Esophagus squamous epithelium (tissue), 4 donors: Measurements from ENCODE around the gene BACH1.

Experiments used
- POLR2A ChIP-seq, 4 donors: fragments of 450-650 bp; IDR thresholded peaks; one replicate each; pipeline ENCODE4 v1.6.1; 2017; ENCODE audit warnings: antibody characterized with exemption in 4 of 4, mild to moderate bottlenecking in 4 of 4, moderate library complexity in 3 of 4
- TF ChIP-seq, protein P1 (sequence below), 6 experiments: fragments of 450-650 bp in 4 of 6; fragments of 200-600 bp in 2 of 6; sonication (generic) in 2 of 6; IDR thresholded peaks; one replicate each; pipeline ENCODE4 v1.5.1; 2016 to 2019; ENCODE audit warnings: antibody characterized with exemption in 6 of 6, mild to moderate bottlenecking in 4 of 6, moderate library complexity in 4 of 6

DNA sequence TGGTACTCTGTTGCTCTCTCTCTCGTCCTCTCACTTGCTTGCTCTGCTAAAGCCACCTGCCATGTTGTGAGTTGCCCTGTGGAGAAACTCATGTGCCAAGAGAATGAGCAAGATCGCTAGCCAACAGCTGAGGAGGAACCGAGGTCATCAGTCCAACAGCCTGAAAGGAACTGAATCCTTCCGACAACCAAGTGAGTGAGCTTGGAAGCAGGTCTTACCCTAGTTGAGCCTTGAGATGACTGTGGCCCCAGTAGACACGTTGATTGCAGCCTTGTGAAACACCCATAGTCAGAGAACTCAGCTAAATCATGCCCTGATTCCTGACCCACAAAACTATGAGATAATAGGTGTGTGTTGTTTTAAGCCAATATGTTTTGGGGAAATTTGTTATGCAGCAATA is 48.1 kb upstream of the BACH1 start:
- TF ChIP-seq, protein P1, sequence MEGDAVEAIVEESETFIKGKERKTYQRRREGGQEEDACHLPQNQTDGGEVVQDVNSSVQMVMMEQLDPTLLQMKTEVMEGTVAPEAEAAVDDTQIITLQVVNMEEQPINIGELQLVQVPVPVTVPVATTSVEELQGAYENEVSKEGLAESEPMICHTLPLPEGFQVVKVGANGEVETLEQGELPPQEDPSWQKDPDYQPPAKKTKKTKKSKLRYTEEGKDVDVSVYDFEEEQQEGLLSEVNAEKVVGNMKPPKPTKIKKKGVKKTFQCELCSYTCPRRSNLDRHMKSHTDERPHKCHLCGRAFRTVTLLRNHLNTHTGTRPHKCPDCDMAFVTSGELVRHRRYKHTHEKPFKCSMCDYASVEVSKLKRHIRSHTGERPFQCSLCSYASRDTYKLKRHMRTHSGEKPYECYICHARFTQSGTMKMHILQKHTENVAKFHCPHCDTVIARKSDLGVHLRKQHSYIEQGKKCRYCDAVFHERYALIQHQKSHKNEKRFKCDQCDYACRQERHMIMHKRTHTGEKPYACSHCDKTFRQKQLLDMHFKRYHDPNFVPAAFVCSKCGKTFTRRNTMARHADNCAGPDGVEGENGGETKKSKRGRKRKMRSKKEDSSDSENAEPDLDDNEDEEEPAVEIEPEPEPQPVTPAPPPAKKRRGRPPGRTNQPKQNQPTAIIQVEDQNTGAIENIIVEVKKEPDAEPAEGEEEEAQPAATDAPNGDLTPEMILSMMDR (IDR thresholded peaks at IDR 0.05), result no peak
- TF ChIP-seq POLR2A (IDR thresholded peaks at IDR 0.05), result no peak
